Measurements from ENCODE around the gene IPO5.

Gene IPO5

GRCh38 chr13:98065468-98065867, 112.0 kb downstream of the IPO5 start:
- Histone ChIP-seq H3K9ac (ENCODE audit: low read depth, low read length) (no peak overlapping the region), H3K9me3 (ENCODE audit: insufficient read depth, low read depth, low read length) (no peaks in the 10 kb centered on the region)

GRCh38 chr13:98066636-98067035, 113.2 kb downstream of the IPO5 start:
- no peak overlapping the region for H3K27ac ChIP-seq (ENCODE audit: low read depth, low read length)
- no peak overlapping the region for H3K9ac ChIP-seq (ENCODE audit: low read depth, low read length)
- WGBS: 90% methylated on average over 3 of the region's 4 CpGs
- H3K9me3 ChIP-seq (ENCODE audit: insufficient read depth, low read depth, low read length): no peaks in the 10 kb centered on the region
- H3K36me3 ChIP-seq (ENCODE audit: insufficient read depth, low read length): no peaks in the 10 kb centered on the region
- H3K4me3 ChIP-seq (ENCODE audit: low read length): no peak overlapping the region
- H3K27me3 ChIP-seq (ENCODE audit: insufficient read depth, low read length): no peaks in the 10 kb centered on the region
- H3K4me1 ChIP-seq (ENCODE audit: insufficient read depth, low read length): peaks cover 3% of the 10 kb centered on the region

More at GRCh38 chr13:98065468-98065867, 112.0 kb downstream of the IPO5 start:
- no peak overlapping the region for H3K4me3 ChIP-seq (ENCODE audit: low read length)
- H3K27ac ChIP-seq (ENCODE audit: low read depth, low read length): no peak overlapping the region
- no peaks in the 10 kb centered on the region for H3K36me3 ChIP-seq (ENCODE audit: insufficient read depth, low read length)
- H3K4me1 ChIP-seq (ENCODE audit: insufficient read depth, low read length): peaks cover 7% of the 10 kb centered on the region
- 80% methylated on average over 1 of the region's 1 CpG for WGBS
- H3K27me3 ChIP-seq (ENCODE audit: insufficient read depth, low read length): no peaks in the 10 kb centered on the region

- Histone ChIP-seq H3K27ac (ENCODE audit: low read depth, low read length) (no peak overlapping the region), H3K9me3 (ENCODE audit: insufficient read depth, low read depth, low read length) (no peaks in the 10 kb centered on the region), H3K9ac (ENCODE audit: low read depth, low read length) (no peak overlapping the region), H3K4me3 (ENCODE audit: low read length) (no peak overlapping the region), H3K4me1 (ENCODE audit: insufficient read depth, low read length) (no peaks in the 10 kb centered on the region), H3K36me3 (ENCODE audit: insufficient read depth, low read length) (no peaks in the 10 kb centered on the region), H3K27me3 (ENCODE audit: insufficient read depth, low read length) (no peaks in the 10 kb centered on the region)
- WGBS: 78% methylated on average over 9 of the region's 9 CpGs
These were observed 115.0 kb downstream of the IPO5 start for GRCh38 chr13:98068521-98068920.

- Histone ChIP-seq H3K36me3 (ENCODE audit: insufficient read depth, low read length) (no peaks in the 10 kb centered on the region), H3K4me3 (ENCODE audit: low read length) (no peak overlapping the region), H3K9ac (ENCODE audit: low read depth, low read length) (no peak overlapping the region), H3K27ac (ENCODE audit: low read depth, low read length) (no peak overlapping the region), H3K4me1 (ENCODE audit: insufficient read depth, low read length) (no peaks in the 10 kb centered on the region), H3K9me3 (ENCODE audit: insufficient read depth, low read depth, low read length) (no peaks in the 10 kb centered on the region), H3K27me3 (ENCODE audit: insufficient read depth, low read length) (no peaks in the 10 kb centered on the region; the same call in 1 of the 2 replicates)
- no CpG with 5 or more reads among the region's 1 CpG for WGBS
These were observed 116.5 kb downstream of the IPO5 start for GRCh38 chr13:98069985-98070384.

DNA sequence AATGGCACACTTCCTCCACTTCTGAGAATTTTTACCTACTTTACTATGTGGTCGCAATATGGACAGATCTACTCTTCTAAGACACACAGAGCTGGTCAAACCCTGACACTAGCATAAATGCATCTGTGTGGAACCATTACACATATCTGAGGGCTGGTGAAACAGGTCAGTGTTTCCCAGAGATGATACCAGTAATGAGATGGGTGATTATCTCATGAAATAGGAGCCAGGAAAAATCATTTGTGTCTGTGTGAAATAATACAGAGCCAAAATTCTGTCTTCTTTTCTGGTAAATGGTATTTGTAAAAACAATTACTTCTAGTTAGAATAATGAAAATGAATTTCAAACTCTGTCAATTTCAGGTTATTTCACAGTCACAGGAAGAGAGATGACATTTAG, 117.8 kb downstream of the IPO5 start:
- Histone ChIP-seq H3K9ac (ENCODE audit: low read depth, low read length) (no peak overlapping the region), H3K36me3 (ENCODE audit: insufficient read depth, low read length) (no peaks in the 10 kb centered on the region), H3K4me1 (ENCODE audit: insufficient read depth, low read length) (no peaks in the 10 kb centered on the region), H3K27ac (ENCODE audit: low read depth, low read length) (no peak overlapping the region), H3K4me3 (ENCODE audit: low read length) (no peak overlapping the region), H3K27me3 (ENCODE audit: insufficient read depth, low read length) (no peaks in the 10 kb centered on the region; the same call in 1 of the 2 replicates), H3K9me3 (ENCODE audit: insufficient read depth, low read depth, low read length) (no peaks in the 10 kb centered on the region)
- 94% methylated on average over 1 of the region's 1 CpG for WGBS

DNA sequence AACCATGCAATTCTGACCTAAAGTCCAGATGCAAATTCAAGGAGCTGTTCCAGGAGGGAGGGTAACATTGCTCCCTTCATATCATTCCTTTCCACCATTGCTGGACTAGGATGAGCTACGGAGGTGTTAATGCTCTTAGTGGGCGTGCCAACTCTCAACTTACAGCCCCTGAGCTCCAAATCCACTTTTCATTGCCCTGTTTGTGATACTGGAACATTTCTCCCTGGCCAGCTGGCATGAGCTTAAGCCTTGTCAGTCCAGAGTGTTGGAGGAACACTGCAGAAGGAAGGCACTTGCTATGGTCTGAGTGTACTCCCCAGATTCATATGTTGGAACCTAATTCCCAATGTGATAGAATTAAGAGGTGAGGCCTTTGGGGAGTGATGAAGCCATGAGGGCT, 119.0 kb downstream of the IPO5 start:
- no peaks in the 10 kb centered on the region for H3K36me3 ChIP-seq (ENCODE audit: insufficient read depth, low read length)
- no peaks in the 10 kb centered on the region; the same call in 1 of the 2 replicates for H3K27me3 ChIP-seq (ENCODE audit: insufficient read depth, low read length)
- H3K9me3 ChIP-seq (ENCODE audit: insufficient read depth, low read depth, low read length): no peaks in the 10 kb centered on the region
- no peak overlapping the region for H3K4me3 ChIP-seq (ENCODE audit: low read length)
- H3K27ac ChIP-seq (ENCODE audit: low read depth, low read length): no peak overlapping the region
- H3K4me1 ChIP-seq (ENCODE audit: insufficient read depth, low read length): no peaks in the 10 kb centered on the region
- 96% methylated on average over 2 of the region's 2 CpGs for WGBS
- no peak overlapping the region for H3K9ac ChIP-seq (ENCODE audit: low read depth, low read length)
